GM19193 (cell line): ENCODE results near the gene ANKRD35.

Experiments used
- POLR2A ChIP-seq: IDR thresholded peaks from 4 replicates; pipeline ENCODE4 v1.6.1; 2011; ENCODE audit not compliant: insufficient read depth, insufficient read length; ENCODE audit errors: extremely low read depth

Gene ANKRD35, protein sequence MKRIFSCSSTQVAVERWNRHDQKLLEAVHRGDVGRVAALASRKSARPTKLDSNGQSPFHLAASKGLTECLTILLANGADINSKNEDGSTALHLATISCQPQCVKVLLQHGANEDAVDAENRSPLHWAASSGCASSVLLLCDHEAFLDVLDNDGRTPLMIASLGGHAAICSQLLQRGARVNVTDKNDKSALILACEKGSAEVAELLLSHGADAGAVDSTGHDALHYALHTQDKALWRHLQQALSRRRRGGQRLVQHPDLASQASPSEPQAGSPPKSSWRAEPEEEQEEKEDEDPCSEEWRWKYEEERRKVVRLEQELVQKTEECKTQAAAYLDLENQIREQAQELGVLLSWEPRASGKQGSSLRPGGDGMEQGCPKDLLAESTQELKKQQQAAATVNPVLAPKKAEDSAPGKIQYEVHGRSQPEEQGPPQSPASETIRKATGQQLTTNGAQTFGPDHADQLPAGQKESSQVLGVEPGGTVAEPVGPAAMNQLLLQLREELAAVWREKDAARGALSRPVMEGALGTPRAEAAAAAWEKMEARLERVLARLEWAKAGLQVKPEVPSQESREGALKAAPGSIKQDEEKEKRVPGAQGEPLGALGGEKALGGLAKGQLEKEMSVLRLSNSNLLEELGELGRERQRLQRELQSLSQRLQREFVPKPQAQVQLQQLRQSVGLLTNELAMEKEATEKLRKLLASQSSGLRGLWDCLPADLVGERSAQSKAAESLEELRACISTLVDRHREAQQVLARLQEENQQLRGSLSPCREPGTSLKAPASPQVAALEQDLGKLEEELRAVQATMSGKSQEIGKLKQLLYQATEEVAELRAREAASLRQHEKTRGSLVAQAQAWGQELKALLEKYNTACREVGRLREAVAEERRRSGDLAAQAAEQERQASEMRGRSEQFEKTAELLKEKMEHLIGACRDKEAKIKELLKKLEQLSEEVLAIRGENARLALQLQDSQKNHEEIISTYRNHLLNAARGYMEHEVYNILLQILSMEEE

GRCh38 chr1:145885738-145886287 is at the start of gene ANKRD35:
Gene ANKRD35 (minus strand): TSS chr1:145885866. CDS start chr1:145885758, 108 bp downstream.
- TF ChIP-seq POLR2A = no peak

DNA sequence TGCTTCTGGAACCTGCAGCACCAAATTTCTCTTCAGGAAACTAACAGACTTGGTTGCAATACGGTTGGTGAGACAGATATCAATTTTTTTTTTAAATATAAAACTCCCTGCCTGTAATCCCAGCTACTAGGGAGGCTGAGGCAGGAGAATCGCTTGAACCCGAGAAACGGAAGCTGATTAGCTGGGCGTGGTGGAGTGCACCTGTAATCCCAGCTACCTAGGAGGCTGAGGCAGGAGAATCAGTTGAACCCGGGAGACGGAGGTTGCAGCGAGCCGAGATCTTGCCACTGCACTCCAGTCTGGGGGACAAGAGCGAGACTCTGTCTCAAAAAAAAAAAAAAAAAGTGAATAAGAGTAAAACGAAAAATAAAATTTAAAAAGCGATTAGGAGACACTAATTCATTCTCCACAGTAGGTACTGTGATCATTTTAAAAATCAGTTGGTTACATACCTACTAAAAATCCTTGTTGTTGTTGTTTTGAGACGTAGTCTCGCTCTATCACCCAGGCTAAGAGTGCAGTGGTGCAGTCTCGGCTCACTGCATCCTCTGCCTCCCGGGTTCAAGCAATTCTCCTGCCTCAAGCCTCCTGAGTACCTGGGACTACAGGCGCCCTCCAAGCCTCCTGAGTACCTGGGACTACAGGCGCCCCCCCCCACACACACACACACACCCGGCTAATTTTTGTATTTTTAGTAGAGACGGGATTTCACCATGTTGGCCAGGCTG is 42.4 kb upstream of the ANKRD35 start:
- TF ChIP-seq POLR2A = peak; percentile 17

- peak; percentile 96 for TF ChIP-seq POLR2A
Measured at GRCh38 chr1:145927063-145927886, 41.6 kb upstream of the ANKRD35 start, which contains the start of gene RBM8A. Gene RBM8A (minus strand): TSS chr1:145927484. CDS start chr1:145927426, 58 bp downstream.

- no peak for TF ChIP-seq POLR2A
Measured at GRCh38 chr1:145926686-145927062, 41.0 kb upstream of the ANKRD35 start.

GRCh38 chr1:145922266-145922665 is 36.6 kb upstream of the ANKRD35 start:
- no peak for TF ChIP-seq POLR2A

DNA sequence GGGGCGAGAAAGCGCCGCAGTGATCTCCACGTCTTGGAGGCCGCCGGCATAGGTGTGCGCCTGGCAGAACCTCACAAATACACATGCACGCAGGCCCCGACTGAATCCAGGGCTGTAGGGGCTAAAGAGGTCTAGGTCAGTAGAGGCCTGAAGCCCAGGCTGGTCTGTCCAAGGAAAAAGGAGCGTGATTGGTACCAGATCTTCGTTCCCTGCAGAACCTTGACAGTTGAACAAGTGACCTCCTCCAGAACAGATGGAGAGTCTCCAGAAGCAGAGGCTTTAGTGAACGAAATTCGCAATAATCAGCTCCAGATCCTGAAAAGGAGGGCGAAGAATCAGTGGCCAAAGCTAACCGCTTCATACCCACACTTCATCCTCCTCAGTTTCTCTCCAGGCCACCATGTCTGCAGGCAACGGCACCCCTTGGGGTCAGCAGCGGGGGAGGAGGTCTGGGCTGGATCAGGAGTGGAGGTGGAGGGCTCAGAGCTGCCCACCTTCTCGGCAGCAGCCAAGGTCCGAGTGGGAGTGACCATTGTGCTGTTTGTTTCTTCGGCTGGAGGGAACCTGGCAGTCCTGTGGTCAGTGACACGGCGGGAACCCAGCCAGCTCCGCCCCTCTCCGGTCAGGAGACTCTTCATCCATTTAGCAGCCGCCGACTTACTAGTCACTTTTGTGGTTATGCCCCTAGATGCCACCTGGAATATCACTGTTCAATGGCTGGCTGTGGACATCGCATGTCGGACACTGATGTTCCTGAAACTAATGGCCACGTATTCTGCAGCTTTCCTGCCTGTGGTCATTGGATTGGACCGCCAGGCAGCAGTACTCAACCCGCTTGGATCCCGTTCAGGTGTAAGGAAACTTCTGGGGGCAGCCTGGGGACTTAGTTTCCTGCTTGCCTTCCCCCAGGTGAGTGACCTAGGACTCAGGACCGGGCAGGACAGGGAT is 33.6 kb upstream of the ANKRD35 start:
- peak; percentile 32 for TF ChIP-seq POLR2A

DNA sequence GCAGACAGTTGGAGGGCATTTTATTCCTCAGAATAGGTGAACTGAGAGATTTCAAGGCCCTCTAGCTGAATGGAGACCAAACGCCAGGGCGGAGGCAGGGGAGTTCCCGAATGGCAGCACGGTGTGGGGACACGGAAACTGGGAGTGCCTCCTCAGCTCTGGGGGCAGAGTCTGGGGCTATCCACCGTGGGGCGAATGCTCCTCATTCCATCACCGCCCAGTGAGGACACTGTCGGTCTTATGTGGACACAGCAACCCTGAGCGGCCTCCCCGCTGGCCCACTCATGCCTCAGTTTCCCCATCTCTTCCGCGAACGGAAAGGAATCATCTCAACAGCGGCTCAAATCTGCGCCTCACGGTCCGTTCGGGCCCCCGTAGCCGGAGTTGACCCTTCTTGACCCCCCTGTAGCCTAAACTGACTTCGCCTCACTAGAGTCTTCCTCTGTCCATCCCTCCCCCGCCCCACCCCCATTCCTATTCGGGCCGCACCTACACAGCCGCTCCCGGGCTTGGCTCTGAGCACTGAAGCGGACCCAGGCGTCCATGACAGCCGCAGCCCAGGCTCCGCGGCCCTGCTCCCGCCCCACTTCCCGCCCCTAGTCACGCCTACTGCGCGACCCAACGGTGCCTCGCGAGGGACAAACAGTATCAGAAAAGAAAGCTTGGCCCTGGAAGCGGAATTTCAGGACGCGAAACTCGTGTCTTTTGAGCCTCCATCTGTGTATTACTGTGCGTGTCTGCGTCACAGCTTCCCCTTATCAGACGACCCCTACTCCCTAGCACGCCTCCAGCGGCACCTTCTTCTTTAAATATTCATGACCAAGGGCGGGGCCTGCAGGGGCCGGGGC is 32.7 kb upstream of the ANKRD35 start, which contains the start of gene PEX11B:
PEX11B (minus strand) TSS at position 574 of the 848 bp plus-strand sequence; CDS start at position 545, 29 bp downstream.
- peak; percentile 79 for TF ChIP-seq POLR2A

- no peak for TF ChIP-seq POLR2A
Measured at GRCh38 chr1:145917595-145917994, 31.9 kb upstream of the ANKRD35 start.

GRCh38 chr1:145916745-145917144 is 31.1 kb upstream of the ANKRD35 start:
- TF ChIP-seq POLR2A = no peak

DNA sequence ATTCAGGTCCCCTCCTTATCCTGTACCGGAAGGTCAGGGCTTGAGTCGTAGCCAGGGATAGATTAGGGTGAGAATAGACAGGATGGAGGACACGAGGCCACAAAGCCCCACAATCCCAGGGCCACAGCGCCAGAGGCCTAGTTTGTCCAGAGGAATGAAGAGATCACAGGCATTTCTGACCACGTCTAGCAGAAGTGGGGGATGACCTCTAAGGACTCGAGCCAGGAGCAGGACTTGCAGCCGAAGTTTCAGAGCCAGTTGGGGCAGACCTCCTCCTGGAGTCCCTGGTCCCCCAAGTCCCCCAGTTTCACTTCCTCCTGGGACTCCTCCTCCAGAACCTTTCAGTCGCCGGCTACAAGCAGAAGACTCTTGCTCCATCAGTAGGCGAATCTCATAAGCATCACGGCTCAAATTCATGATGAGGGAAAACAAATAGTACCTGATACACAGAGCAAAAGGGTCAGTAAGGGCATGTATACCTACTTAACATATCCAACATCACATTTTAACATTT is 26.5 kb upstream of the ANKRD35 start:
- no peak for TF ChIP-seq POLR2A

GRCh38 chr1:145908653-145909052 is 23.0 kb upstream of the ANKRD35 start:
- TF ChIP-seq POLR2A = no peak
